ENCODE data around the gene PHF10.

DNA sequence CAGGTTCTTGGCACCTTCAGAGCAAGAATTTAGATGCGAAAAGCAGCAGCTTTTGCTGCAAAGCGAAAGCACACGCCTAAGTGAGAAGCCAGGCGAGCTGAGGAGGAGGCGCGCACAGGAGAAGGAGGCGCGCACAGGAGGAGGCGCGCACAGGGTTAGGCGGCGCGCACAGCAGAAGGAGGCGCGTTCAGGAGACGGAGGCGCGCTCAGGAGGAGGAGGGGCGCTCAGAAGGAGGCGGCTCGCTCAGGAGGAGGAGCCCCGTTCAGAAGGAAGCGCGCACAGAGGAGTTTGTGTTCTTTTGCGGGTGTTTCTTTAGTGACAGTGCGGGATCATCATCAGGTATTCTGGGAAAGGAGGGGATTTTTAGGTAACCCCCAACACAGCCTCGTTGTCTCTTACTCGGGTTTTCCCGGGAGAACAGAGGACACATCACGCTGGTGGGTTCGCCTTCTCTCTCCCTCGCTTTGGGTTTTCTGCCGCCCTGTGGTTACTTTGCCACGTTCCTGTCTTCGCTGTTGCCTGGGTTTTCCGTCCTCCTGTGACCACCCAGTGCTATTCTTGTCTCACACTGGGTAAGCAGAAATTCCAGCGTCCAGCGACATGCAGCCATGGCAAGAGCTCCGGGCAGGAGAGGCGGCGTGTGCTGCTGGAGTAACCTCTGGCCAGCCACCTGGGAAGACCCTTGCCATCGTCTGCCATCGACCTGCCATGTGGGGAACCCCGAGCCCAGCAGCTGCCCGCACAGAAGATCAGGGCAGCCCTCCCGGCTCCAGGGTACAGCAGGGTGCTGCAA, 69.5 kb downstream of the PHF10 start:
- TF ChIP-seq YY1 (IDR thresholded peaks at IDR 0.05; ENCODE audit: low read depth) = no peak
- no peak for TF ChIP-seq TAF1 (IDR thresholded peaks at IDR 0.05; ENCODE audit: low read depth)
- TF ChIP-seq, protein P1, sequence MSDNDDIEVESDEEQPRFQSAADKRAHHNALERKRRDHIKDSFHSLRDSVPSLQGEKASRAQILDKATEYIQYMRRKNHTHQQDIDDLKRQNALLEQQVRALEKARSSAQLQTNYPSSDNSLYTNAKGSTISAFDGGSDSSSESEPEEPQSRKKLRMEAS (IDR thresholded peaks at IDR 0.05) = no peak
- no peak for TF ChIP-seq EGR1 (IDR thresholded peaks at IDR 0.05)
- no peak for TF ChIP-seq REST (IDR thresholded peaks at IDR 0.05; ENCODE audit: low read depth)
